GM19099 (cell line): ENCODE measurements around the gene TDP1.

Experiments used
- POLR2A ChIP-seq: IDR thresholded peaks from 3 replicates; pipeline ENCODE4 v1.6.1; 2011; ENCODE audit warnings: low read depth; ENCODE audit not compliant: insufficient read length; ENCODE audit errors: extremely low read depth

TDP1 gene

DNA sequence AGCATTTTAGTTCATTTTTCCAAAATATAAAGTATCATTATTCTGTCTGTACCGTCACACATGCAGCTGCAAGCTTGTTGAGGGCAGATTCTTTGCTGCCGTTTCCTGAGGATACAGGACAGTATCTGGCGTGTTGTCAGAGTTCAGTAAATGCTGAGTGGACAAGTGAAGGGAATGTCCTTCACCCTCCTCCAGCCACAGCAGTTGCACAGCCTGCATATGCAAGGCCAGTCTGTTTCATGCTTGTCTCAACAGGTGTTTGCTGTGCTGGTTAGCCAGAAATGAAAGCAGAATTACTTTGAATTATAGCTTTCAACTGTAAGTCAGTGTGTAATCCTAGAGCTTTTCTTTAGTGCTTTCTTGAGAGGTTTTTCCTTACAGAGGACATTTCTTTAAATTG, 36.5 kb downstream of the TDP1 start:
- no peak for TF ChIP-seq POLR2A

GRCh38 chr14:89996963-89997362, 41.2 kb downstream of the TDP1 start:
- TF ChIP-seq POLR2A, result no peak

DNA sequence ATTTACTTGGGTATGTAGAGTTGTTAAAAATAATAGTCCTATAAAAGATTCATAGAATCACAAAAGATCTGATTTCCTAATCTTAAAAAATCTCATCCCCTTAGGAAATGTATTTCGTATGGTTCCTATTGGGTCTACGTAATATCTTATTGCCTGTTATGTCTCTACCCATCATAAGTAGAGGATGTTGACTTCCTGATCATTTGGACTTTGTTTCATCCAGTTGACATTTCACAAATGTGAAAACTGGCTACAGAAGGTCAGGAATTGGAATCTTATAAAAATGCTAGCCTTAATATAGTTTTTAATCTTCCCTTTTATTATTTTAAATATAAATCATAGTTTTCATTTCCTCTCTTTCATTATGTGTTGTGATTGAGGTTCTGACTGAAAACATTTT, 45.2 kb downstream of the TDP1 start:
- no peak for TF ChIP-seq POLR2A

DNA sequence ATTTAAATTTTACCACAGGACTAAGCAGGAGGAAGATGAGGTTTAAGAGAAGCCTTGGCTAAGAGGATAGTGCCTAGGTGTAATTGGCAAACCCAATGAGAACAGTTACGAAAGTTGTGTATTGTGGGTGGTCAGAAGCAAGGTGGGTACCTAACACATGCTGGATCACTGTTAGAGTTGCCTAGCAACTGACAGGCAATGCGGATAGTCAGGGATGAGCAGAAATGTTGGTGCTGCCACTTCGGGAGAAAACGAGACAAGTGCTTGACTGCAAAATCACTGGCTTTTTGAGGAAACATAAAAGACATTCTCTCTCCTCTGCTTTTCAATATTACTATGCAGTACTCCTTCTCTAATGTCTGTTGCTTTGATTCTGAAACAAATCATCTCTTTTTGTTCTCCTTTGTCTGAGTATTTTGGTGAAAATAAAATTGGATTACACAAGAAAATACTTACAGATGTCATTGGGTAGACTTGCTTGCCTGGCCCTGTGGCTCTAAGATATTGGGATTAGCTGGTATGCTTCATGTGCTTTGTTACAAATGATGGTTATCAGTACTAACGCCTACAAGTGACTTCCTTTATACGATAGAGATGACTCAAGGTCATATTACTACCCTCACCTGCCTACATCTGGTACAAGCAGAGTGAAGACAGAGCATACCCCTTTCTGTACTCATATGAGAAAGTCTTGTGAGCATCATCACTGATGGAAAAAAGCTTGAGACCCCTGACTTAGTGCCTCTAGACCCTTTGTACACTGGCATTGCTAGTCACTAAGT, 48.0 kb downstream of the TDP1 start:
- TF ChIP-seq POLR2A, result no peak

DNA sequence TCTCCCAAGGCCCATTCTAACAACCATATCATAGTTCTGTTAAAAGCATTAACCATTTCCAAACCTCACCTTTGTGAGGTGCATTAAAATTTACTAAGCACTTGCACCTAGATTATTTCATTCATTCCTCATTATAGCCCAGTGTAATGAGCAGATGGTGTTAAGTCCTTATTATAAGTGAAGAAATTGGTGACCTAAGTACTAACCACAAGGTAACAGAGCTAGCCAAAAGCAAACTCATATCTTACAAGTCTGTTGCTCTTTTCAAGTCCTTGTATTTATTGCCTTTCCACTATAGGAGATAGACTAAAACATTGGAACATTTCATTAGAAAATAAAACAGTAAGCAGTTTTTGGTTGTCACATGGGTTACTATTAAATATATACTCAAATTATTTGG, 49.7 kb downstream of the TDP1 start:
- TF ChIP-seq POLR2A, result no peak

- TF ChIP-seq POLR2A, result no peak
Observed at GRCh38 chr14:90005939-90006530, 50.3 kb downstream of the TDP1 start.

DNA sequence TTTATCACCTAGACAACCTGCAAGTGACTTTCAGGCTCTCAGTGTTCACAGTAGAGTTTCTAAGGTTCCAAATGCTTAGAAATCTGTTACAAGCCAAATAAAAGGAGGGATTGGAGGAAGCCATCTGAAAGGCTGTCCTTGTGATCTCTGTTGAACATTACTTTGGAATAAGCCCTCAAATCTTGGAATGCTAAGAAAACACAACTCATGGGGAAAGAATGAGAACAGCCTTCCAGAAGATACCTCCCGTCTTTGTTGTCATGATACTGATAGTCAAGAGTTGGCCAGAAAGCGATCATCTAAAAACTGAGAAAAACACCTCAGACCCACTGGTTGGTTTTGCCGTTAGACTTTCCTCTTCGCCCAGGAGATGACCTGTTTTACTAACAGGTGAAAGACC, 61.6 kb downstream of the TDP1 start:
- TF ChIP-seq POLR2A, result no peak

GRCh38 chr14:90019824-90020523, 64.2 kb downstream of the TDP1 start:
- no peak for TF ChIP-seq POLR2A

GRCh38 chr14:90023176-90023896, 67.6 kb downstream of the TDP1 start:
- no peak for TF ChIP-seq POLR2A

- no peak for TF ChIP-seq POLR2A
Observed at GRCh38 chr14:90024910-90025309, 69.2 kb downstream of the TDP1 start.

DNA sequence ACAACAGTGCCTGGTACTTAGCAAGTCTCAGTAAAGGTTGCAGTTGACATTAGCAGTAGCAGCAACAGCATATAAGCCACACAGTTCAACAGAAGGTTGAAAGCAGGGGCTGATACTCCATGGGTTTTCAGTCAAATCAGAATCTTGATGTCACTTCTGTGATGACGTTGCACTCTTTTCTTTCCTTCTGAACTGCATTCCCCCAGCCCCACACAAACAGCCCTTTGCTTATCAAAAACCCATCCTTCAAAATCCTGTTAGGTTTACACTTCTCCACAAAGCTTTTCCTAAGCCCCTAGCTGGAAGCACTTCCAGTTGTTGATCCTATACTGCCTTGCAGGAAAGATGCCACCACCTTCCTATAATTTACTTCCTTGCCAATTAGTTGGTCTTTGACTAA, 72.1 kb downstream of the TDP1 start:
- no peak for TF ChIP-seq POLR2A

GRCh38 chr14:90034156-90034555, 78.4 kb downstream of the TDP1 start:
- no peak for TF ChIP-seq POLR2A

GRCh38 chr14:90034835-90035525, 79.3 kb downstream of the TDP1 start:
- no peak for TF ChIP-seq POLR2A

GRCh38 chr14:90039253-90040010, 83.7 kb downstream of the TDP1 start:
- TF ChIP-seq POLR2A, result no peak
